AG09319 (cell line): ENCODE measurements around the gene MAP3K7CL.

Experiments
- DNase-seq: peaks from one replicate; pipeline ENCODE4 v3.0.0-alpha.2; 2010; ENCODE audit warnings: low read depth; ENCODE audit errors: extremely low read depth
- TF ChIP-seq, protein P1 (sequence below): IDR thresholded peaks from 2 replicates; pipeline ENCODE4 v1.5.1; 2011; ENCODE audit warnings: low read depth, mild to moderate bottlenecking, inconsistent platforms, low read length, moderate library complexity

MAP3K7CL gene

DNA sequence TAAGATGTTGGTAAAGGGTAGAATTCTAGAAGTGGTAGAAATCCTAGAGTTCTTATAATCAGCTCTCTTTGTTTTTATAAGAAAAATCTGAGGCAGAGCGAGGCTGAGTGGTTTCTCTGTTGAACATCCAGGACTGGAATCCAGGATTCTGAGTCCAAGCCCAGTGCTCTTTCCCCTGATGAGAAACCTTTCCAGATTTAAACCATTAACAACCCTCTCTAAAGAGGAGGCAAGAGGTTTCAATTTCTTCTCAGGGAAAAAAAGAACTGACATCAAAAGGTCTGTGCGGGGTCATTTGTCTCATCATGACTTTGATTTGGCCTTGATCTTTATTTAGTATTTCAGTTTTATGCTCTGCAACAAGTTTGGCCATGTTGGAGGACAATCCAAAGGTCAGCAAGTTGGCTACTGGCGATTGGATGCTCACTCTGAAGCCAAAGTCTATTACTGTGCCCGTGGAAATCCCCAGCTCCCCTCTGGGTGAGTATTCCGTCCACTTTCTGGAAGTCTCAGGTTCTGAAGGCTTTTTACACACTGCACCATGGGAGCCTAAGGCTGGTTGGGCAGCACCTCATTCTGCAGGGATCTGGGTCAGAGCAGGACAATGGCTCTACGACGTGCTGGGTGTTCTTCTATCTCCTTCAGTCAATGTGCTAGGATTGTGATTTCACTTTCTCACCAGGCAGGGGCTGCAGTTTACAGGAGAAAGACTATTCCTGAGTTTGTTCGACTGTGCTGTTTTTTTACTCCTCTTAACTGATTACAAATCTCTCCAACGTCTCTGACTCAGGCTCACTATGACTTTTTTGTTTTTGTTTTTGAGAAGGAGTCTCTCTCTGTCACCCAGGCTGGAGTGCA lies 38.1 kb upstream of the MAP3K7CL start:
- no peak for DNase-seq
- TF ChIP-seq, protein P1, sequence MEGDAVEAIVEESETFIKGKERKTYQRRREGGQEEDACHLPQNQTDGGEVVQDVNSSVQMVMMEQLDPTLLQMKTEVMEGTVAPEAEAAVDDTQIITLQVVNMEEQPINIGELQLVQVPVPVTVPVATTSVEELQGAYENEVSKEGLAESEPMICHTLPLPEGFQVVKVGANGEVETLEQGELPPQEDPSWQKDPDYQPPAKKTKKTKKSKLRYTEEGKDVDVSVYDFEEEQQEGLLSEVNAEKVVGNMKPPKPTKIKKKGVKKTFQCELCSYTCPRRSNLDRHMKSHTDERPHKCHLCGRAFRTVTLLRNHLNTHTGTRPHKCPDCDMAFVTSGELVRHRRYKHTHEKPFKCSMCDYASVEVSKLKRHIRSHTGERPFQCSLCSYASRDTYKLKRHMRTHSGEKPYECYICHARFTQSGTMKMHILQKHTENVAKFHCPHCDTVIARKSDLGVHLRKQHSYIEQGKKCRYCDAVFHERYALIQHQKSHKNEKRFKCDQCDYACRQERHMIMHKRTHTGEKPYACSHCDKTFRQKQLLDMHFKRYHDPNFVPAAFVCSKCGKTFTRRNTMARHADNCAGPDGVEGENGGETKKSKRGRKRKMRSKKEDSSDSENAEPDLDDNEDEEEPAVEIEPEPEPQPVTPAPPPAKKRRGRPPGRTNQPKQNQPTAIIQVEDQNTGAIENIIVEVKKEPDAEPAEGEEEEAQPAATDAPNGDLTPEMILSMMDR: no peak; the same call in none of the 2 replicates

DNA sequence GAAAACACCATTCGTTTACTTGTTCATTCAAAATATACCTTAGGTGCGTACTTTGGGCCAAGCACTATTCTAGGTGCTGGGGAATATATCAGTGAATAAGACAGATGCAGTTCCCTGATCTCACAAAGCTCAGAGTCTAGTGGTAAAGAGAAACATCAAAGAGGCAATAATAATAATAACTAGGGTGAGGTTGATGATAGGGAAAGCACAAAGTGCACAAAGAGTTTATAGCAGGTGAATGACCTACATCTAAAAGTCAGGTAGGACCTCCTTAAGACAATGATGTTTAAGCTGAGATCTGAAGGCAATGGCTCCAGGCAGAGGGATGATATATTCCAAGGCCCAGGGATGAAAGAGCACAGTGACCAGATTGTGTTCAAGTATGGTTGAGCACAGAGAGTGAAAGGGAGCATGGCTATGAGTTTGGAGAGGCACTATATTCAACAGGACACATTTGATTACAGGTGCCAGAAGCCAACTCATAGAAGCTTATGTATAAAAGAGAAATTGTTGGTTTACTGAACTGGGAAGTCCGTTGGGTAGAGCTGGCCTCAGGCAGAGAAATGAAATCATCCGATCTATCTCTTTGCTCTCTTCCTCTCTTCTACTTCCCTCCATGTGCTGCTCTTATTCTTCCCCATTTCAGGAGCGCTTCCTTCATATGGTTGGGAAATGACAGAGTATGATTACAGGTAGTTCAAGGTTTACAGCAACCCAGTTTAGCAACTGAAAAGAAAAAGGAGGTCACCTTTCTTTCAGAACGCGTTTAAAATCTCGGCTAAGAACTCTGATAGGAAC lies 34.0 kb upstream of the MAP3K7CL start:
- TF ChIP-seq, protein P1: no peak
- no peak for DNase-seq

- no peak for DNase-seq
- TF ChIP-seq, protein P1: no peak
Measured at GRCh38 chr21:29098156-29098555, 32.3 kb upstream of the MAP3K7CL start.

- TF ChIP-seq, protein P1: no peak
- DNase-seq: no peak
Measured at GRCh38 chr21:29102791-29103257, 27.6 kb upstream of the MAP3K7CL start.

DNA sequence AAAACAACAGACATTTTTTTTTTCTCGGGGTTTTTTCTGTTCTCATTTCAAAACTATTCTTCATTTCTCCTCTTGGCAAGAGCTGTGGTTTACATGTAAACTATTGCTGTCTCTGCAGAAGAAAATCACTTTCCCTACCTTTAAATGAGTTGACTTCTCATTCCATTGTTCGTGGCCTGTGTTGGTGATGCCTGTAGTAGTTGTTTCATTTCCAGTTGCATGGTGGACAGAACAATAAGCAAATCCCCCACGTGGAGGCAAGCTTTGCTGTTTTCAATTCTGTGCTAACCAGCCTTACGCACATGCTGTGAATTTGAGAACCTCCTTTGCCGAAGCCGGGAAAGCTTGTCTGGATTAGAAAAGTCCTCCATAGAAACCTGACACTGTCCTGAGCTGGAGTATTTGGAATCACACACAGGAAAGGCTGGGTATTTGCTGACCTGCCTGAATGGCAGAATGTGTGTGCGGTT lies 26.2 kb upstream of the MAP3K7CL start:
- TF ChIP-seq, protein P1: no peak
- DNase-seq: no peak

GRCh38 chr21:29105218-29105617 lies 25.2 kb upstream of the MAP3K7CL start:
- DNase-seq: no peak
- TF ChIP-seq, protein P1: no peak
